ENCODE data around the gene G2E3.
"Not testable (repeated sequence)": the region's sequence is repeated elsewhere in the genome, so short reads cannot be mapped to it uniquely, and the experiment has no call there.

G2E3 gene

DNA sequence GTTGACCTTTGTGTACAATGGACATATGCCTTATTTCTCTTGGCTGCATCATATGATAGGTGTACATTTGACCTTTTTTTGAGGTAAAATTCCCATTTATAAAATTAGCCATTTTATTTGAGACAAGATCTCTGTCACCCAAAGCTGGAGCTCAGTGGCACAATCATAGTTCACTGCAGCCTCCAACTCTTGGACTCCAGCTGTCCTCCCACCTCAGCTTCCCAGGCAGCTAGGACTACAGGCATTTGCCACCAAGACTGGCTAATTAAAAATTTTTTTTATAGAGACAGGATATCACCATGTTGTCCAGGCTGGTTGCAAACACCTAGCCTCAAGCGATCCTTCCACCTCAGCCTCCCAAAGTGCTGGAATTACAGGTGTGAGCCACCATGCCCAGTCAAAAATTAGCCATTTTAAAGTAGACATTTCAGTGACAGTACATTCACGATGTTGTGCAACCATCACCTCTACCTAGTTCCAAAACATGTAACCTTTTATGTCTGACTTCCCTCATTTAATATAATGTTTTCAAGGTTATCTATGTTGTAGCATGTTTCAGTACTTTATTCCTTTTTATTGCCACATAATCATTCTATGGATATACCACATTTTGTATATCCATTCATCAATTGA lies 5.4 kb downstream of the G2E3 start:
- DNase-seq, result no peak

DNA sequence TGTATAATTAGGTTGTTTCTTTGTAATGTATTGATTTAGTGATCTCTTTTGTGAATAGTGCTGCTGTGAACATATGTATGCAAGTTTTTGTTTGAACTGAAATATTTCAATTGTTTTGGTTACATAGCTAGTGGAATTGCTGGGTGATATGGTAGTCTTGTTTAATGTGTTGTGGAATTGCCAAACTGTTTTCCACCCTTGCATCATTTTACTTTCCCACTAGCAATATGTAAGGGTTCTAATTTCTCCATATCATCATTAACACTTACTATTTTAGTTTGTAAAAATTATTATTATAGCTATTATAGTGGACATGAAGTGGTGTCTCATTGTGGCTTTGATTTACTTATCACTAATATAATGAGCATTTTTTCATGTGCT lies 5.9 kb downstream of the G2E3 start:
- no peak for DNase-seq

- DNase-seq, result no peak
Measured at GRCh38 chr14:30569216-30569902, 10.4 kb downstream of the G2E3 start.

- no peak for DNase-seq
Measured at GRCh38 chr14:30569903-30570226, 10.9 kb downstream of the G2E3 start.

DNA sequence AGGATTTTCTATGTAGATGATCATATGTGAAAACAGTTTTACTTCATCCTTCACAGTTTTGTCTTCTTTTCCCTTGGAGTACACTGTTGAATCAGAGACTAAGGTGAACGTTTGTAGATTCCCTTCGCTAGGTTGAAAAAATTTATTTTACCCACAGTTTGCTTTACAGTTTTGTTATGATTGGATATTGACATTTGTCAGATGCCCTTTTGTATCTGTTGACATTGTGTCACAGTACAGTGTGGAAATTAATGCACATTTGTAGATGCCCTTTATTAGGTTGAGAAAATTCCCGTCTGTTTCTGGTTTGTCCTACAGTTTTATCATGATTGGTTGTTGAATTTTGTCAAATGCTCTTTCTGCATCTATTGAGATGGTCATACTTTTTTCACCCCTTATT lies 13.3 kb downstream of the G2E3 start:
- DNase-seq, result no peak

DNA sequence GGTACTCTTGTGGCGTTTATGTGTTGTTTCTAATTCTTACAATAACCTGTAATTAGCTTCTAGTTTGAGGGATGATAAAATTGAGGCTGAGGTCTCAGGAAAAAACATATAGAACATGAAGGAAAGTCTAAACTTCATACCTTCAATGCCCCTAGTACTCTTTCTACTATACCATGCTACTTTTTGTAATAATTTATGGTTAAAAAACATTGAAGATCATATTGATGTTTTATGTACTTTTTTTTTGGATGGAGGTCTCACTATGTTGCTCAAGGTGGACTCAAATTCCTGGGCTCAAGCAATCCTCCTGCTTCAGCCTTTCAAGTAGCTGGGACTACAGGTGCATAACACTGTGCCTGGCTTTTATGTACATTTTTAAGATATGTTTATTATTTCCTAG lies 13.8 kb downstream of the G2E3 start:
- no peak for DNase-seq

DNA sequence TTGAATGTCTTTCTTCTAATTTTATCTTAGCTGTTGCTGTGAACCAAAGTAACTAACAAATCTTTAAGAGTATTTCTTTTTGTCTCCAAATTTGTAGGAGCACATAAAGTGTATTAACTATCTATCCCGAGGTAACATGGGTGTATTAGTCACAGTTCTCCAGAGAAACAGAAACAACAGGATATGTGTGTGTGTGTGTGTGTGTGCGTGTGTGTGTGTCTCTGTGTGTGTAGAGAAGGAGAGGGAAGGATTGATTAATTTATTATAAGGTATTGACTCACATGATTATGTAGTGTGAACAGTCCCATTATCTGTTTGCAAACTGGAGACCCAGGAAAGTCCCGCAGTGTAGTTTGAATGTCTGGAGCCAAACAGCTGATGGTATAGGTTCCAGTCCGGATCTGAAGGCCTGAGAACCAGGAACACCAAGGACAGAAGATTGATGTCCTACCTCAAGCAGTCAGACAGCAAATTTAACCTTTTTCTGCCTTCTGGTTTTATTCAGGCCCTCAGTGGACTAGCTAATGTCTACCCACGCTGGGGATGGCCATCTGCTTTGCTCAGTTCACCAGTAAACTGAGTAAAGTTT lies 14.4 kb downstream of the G2E3 start:
- no peak for DNase-seq

- DNase-seq, result no peak
Measured at GRCh38 chr14:30573966-30574365, 15.0 kb downstream of the G2E3 start.

- not testable (repeated sequence) for DNase-seq
Measured at GRCh38 chr14:30574777-30575176, 15.8 kb downstream of the G2E3 start.

- not testable (repeated sequence) for DNase-seq
Measured at GRCh38 chr14:30576333-30576732, 17.4 kb downstream of the G2E3 start.

- no peak for DNase-seq
Measured at GRCh38 chr14:30580616-30581282, 21.8 kb downstream of the G2E3 start.

- no peak for DNase-seq
Measured at GRCh38 chr14:30581283-30581625, 22.3 kb downstream of the G2E3 start.

GRCh38 chr14:30582376-30582775 lies 23.4 kb downstream of the G2E3 start:
- no peak for DNase-seq

GRCh38 chr14:30584058-30584630 lies 25.2 kb downstream of the G2E3 start:
- no peak for DNase-seq

DNA sequence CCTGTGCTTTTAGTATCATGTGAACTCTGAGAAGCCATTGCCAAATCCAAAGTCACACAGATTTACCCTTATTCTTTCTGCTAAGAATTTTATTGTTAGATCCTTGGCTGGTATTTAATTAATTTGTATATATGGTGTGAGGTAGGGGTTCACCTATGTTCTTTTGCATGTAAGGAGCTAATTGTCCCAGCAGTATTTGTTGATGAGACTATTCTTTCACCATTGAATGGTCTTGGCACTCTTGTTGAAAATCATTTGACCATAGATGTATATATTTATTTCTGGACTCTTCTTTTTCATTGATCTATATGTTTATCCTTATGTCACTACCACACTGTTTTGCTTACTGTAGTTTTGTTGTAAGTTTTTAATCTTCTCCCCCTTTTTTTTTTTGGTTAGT lies 26.2 kb downstream of the G2E3 start:
- no peak for DNase-seq

DNA sequence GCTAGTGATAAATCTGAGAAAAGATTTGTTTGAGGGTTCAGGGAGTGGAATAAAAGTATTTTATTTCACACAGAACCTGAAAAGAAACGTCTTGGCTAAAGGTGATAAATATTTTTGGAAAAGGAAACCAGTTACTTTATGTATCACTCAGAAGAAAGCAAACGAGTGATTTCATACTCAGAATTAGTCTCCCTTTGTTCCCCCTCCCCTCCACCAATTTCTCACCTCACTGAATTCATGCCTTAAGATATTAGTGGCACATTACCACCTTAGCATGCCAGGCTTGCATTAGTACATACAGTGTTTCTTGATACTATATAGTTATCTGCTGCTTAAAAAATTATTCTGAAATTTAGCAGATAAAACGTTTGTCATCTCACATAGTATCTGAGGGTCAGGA lies 28.2 kb downstream of the G2E3 start:
- DNase-seq, result no peak

DNA sequence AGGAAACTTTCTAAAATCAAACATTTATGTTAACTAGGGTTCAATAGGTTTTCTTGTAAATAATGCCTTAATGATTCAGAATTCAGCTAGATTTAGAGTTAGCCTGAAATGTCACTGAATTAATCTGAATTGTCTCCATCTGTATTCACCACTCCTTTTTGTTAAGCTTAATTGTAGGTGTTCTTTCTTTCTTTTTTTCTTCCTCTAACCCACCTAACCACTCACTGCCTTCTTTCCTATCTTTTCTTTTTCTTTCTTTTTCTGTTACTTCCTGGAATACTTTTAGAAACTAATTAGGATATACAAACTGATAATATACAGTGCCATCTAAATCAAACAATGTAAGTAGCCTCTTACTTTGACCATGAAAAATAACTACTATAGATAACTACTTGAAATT lies 29.9 kb downstream of the G2E3 start:
- no peak for DNase-seq

DNA sequence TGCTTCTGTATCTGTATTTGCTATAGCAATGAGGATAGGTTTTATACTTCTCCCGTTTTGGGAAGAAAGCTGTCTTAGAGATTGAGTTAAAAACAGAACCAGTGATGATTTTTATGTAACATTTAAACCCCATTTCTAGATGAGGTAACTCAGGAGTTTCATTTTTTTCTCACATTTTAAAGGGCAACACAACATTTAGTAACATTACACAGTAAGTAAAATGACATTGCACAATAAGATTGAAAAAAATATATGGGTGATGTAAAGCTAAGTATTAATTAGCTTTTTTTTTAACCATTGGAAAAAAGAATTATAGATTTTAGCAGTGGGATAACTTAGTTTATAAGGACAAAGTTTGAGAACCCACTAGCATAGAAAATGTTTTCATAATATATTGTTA lies 38.0 kb downstream of the G2E3 start:
- no peak for DNase-seq

- no peak for DNase-seq
Measured at GRCh38 chr14:30597504-30597903, 38.5 kb downstream of the G2E3 start.

GRCh38 chr14:30600922-30601918 lies 42.3 kb downstream of the G2E3 start:
- no peak for DNase-seq

GRCh38 chr14:30603402-30603801 lies 44.4 kb downstream of the G2E3 start:
- DNase-seq, result no peak

DNA sequence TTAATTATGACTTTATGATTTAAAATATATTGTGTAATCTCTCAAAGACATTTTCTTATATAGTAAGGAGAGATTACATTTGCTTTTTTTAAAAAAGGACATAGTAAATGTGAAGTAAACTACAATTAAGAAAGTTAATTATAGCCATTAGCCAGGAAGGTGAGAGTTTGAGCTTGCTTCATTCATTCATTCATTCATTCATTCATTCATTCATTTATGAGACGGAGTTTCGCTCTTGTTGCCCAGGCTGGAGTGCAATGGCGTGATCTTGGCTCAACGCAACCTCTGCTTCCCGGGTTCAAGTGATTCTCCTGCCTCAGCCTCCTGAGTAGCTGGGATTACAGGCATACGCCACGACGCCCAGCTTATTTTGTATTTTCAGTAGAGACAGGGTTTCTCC lies 45.7 kb downstream of the G2E3 start:
- not testable (repeated sequence) for DNase-seq
